Cardiac fibroblast (primary cell): Measurements from ENCODE around the gene DDO.

Experiments used
- DNase-seq, 2 donors: peaks; one replicate each; pipeline versions ENCODE4 v3.0.0 to v3.0.0-alpha.2; 2010; ENCODE audit warnings: low read depth in 2 of 2
- H3K4me3 ChIP-seq, 2 donors: replicated peaks in 1 of 2; 1 replicate in 1 of 2; 2 replicates in 1 of 2; pipeline ENCODE4 v1.5.1; 2011; ENCODE audit warnings: low read depth in 2 of 2, low read length in 2 of 2, mild to moderate bottlenecking in 2 of 2, moderate library complexity in 1 of 2
- CTCF ChIP-seq: IDR thresholded peaks from one replicate; pipeline ENCODE4 v1.5.1; 2011; ENCODE audit warnings: low read depth, mild to moderate bottlenecking, low read length, inconsistent platforms

Gene DDO

DNA sequence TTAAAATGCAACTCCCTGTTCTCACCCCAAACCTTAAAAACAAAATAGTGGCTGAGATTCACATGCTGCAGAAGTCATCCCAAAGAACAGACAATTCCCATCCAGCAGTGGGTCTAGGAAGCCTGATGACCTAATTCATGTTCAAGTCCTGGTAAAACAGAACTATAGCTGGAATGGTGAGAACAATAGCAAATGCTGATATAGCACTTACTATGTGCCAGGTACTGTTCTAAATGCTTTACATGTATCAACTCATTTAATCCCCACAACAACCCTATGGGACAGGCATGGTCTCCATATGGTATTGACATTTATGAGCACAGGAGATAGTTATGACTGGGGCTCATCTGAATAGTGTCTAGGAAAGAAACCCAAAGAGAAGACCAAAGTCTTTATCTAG, 5.6 kb downstream of the DDO start:
- no peak for TF ChIP-seq CTCF
- no peak for DNase-seq
- no peak overlapping the region for H3K4me3 ChIP-seq

- no peak overlapping the region for H3K4me3 ChIP-seq
- DNase-seq: no peak
- TF ChIP-seq CTCF: no peak
These were observed 6.5 kb downstream of the DDO start for GRCh38 chr6:110408901-110409300.

DNA sequence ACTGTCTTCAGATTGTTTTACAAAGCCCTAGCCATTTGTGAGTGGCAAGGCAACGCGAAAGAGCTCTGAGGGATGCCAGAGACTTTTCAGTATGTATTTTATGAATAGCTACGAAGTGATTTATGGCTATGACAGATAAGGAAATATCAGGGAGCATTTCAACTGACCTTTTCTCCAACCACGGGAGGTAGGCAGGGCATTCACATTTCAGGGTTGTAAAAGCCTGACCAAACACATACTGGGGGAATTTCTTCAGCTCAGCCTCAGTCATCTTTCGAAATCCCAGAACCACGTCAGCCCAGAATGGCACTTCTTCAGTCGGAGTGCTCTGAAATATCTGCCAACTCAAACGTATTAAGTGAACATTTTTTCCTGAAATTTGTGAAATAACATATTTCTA, 10.8 kb downstream of the DDO start:
- no peak for TF ChIP-seq CTCF
- DNase-seq: peak in 1 of 2 donors; percentile 44
- H3K4me3 ChIP-seq: no peak overlapping the region

DNA sequence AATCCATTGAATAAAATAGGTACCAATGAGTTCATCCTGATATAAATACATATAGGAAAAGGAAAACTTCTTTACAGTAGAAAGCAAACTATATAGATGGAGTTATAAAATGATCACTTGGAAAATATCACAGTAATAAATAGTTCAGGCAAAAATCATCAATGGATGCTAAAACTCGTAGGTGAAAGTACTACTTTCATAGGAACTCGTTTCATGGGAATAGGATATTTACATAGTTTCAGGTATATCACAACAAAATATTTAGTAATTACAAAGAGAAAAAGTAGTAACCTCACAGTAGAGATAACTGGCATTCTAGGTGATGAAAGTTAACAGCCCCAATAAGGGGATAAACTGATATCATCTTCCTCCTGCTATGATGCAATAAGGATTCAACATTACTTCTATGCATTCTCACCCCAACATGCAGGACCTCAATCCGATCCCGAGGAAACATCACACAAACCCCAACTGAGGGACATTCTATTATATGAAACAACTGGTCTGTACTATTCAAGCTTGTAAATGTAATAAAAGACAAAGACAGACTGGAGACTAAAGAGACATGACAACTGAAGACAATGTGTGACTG, 13.7 kb downstream of the DDO start:
- no peak overlapping the region for H3K4me3 ChIP-seq
- DNase-seq: no peak
- no peak for TF ChIP-seq CTCF

GRCh38 chr6:110400208-110400607, 15.2 kb downstream of the DDO start:
- peak overlapping the region; percentile 30 to 46 for H3K4me3 ChIP-seq
- no peak for TF ChIP-seq CTCF
- no peak for DNase-seq

- peak; percentile 6 for TF ChIP-seq CTCF
- peak overlapping the region; percentile 30 to 46 for H3K4me3 ChIP-seq
- DNase-seq: peak; percentile 15 to 18
These were observed 15.9 kb downstream of the DDO start for GRCh38 chr6:110399219-110400071.

- H3K4me3 ChIP-seq: no peak overlapping the region
- no peak for TF ChIP-seq CTCF
- peak; percentile 23 to 69 for DNase-seq
These were observed 16.6 kb downstream of the DDO start for GRCh38 chr6:110398778-110399177.
